B cell (primary cell): ENCODE results near the gene PTPRC. TPM values are rescaled to one million over a fixed set of nuclear protein-coding genes. Genes with fewer than 3 reads are reported as not detected.
A peak's percentile ranks its signal among the peaks of the same experiment; 100 is the strongest.

Experiments used
- ATAC-seq: fragments of 200-7000 bp; cut with Tn5 transposase; one replicate; pipeline ENCODE4 v1.10.0; 2021; ENCODE audit warnings: low read depth, mild to moderate bottlenecking, moderate number of reproducible peaks, moderate library complexity
- CTCF ChIA-PET: fragments of 350-600 bp; sonication (Branson Sonifier 250); formaldehyde crosslinking; loops from one replicate; lab custom pipeline; 2021; ENCODE audit warnings: antibody characterized with exemption, inconsistent platforms; lab: Charles Lee
- POLR2A ChIA-PET: fragments of 350-600 bp; sonication (Branson Sonifier 250); formaldehyde crosslinking; loops from one replicate; lab custom pipeline; 2021; ENCODE audit warnings: antibody characterized with exemption; lab: Charles Lee
- DNase-seq: peaks from one replicate; pipeline ENCODE4 v3.0.0; 2013
- H2AFZ ChIP-seq: 2 replicates; pipeline ENCODE4 v1.6.1; 2012; ENCODE audit warnings: mild to moderate bottlenecking, low read depth, low read length; ENCODE audit not compliant: insufficient read depth, poor library complexity, severe bottlenecking
- H3K27ac ChIP-seq, 2 donors: 1 replicate in 1 of 2; 2 replicates in 1 of 2; pipeline ENCODE4 v1.5.1; 2012 to 2013; ENCODE audit warnings: low read length in 2 of 2, mild to moderate bottlenecking in 2 of 2, moderate library complexity in 1 of 2
- H3K27me3 ChIP-seq, 4 experiments: fragments of 200-600 bp in 1 of 4; sonication (generic) in 1 of 4; replicated peaks in 1 of 4; 1 replicate in 2 of 4; 2 replicates in 2 of 4; pipeline versions ENCODE4 v1.6.1 to v1.7.0; 2013 to 2016; ENCODE audit warnings: low read length in 3 of 4, mild to moderate bottlenecking in 2 of 4, mixed read lengths in 1 of 4, moderate library complexity in 1 of 4; ENCODE audit not compliant: insufficient read depth in 4 of 4, control insufficient read depth in 3 of 4; ENCODE audit errors: control extremely low read depth in 1 of 4
- H3K36me3 ChIP-seq, 2 experiments: replicated peaks in 1 of 2; 1 replicate in 1 of 2; 2 replicates in 1 of 2; pipeline versions ENCODE4 v1.6.1 to v1.7.1; 2013; ENCODE audit warnings: low read length in 1 of 2; ENCODE audit not compliant: insufficient read depth in 2 of 2, control insufficient read depth in 1 of 2; ENCODE audit errors: control extremely low read depth in 1 of 2, extremely low read depth in 1 of 2
- H3K4me1 ChIP-seq, 2 donors: fragments of 200-600 bp in 1 of 2; sonication (generic) in 1 of 2; 1 replicate in 1 of 2; 2 replicates in 1 of 2; pipeline versions ENCODE4 v1.5.1 to v1.6.1; 2013 to 2017; ENCODE audit warnings: low read length in 2 of 2; ENCODE audit not compliant: control insufficient read depth in 2 of 2, insufficient read depth in 2 of 2
- H3K4me2 ChIP-seq: replicated peaks from 2 replicates; pipeline ENCODE3; 2012; ENCODE audit warnings: mild to moderate bottlenecking, low read depth, low read length; ENCODE audit not compliant: poor library complexity, severe bottlenecking
- H3K4me3 ChIP-seq, 5 experiments: fragments of 200-600 bp in 1 of 5; sonication (generic) in 1 of 5; 1 replicate in 3 of 5; 2 replicates in 2 of 5; pipeline versions ENCODE4 v1.5.1 to v1.7.0; 2011 to 2016; ENCODE audit warnings: low read length in 4 of 5, mild to moderate bottlenecking in 4 of 5, low read depth in 2 of 5, control low read depth in 1 of 5, moderate library complexity in 1 of 5; ENCODE audit not compliant: insufficient read depth in 1 of 5; ENCODE audit errors: control extremely low read depth in 1 of 5, extremely low read depth in 1 of 5
- H3K79me2 ChIP-seq: fragments of 200-600 bp; sonication (generic); one replicate; pipeline ENCODE4 v1.6.0; 2016; ENCODE audit warnings: low read length; ENCODE audit not compliant: control insufficient read depth, insufficient read depth
- H3K9ac ChIP-seq: fragments of 200-600 bp; sonication (generic); 2 replicates; pipeline ENCODE4 v1.6.1; 2017; ENCODE audit warnings: mild to moderate bottlenecking, low read length, moderate library complexity
- H3K9me3 ChIP-seq, 3 donors: one replicate each; pipeline versions ENCODE4 v1.6.1 to v1.7.1; 2013; ENCODE audit warnings: low read length in 2 of 3; ENCODE audit not compliant: control insufficient read depth in 2 of 3, insufficient read depth in 1 of 3; ENCODE audit errors: control extremely low read depth in 1 of 3
- H4K20me1 ChIP-seq: 2 replicates; pipeline ENCODE4 v1.6.0; 2012; ENCODE audit warnings: mild to moderate bottlenecking, low read length; ENCODE audit not compliant: insufficient read depth, control insufficient read depth, poor library complexity, severe bottlenecking
- H3K27ac Mint-ChIP-seq: one replicate; pipeline ENCODE4 v1.8.0; 2021; ENCODE audit warnings: mixed read lengths
- H3K27me3 Mint-ChIP-seq: one replicate; pipeline ENCODE4 v1.8.0; 2021; ENCODE audit warnings: mixed read lengths
- H3K4me1 Mint-ChIP-seq: one replicate; pipeline ENCODE4 v1.8.0; 2021; ENCODE audit warnings: mixed read lengths
- H3K4me3 Mint-ChIP-seq: one replicate; pipeline ENCODE4 v1.8.0; 2021; ENCODE audit warnings: mixed read lengths
- H3K9me3 Mint-ChIP-seq: one replicate; pipeline ENCODE4 v1.8.0; 2022; ENCODE audit warnings: mixed read lengths; ENCODE audit not compliant: insufficient read depth
- CTCF ChIP-seq: fragments of 200-600 bp; IDR thresholded peaks from one replicate; pipeline ENCODE4 v1.8.0; 2022; ENCODE audit warnings: antibody characterized with exemption, mild to moderate bottlenecking
- EZH2 ChIP-seq: IDR thresholded peaks from 2 replicates; pipeline ENCODE4 v1.6.1; 2012; ENCODE audit warnings: borderline replicate concordance, low read depth, mild to moderate bottlenecking, moderate library complexity, low read length; ENCODE audit not compliant: insufficient read depth, poor library complexity, severe bottlenecking
- WGBS: methylation state at CpG from one replicate; pipeline ENCODE4 v1.1.5; 2013; ENCODE audit warnings: missing lambda C conversion rate; ENCODE audit not compliant: insufficient coverage; 5-methylcytosine and 5-hydroxymethylcytosine counted together
- intact Hi-C: fragments of 100-400 bp; cut with micrococcal nuclease; formaldehyde crosslinking; loops from one replicate; pipeline ENCODE4 v1.10.0; 2022
- polyA plus RNA-seq: library from polyadenylated mRNA; depleted of rRNA; stranded (reverse); fragments of >200 nt; gene quantifications from 2 replicates; pipeline ENCODE4 v1.2.3, GENCODE V29; 2012
- total RNA-seq, 2 donors: library from RNA; stranded (reverse); fragments of 120-200 nt in 1 of 2; gene quantifications; 1 replicate in 1 of 2; 2 replicates in 1 of 2; pipeline versions ENCODE4 v1.2.3 to v1.2.4, GENCODE V29; 2013 to 2022

The PTPRC gene
- total and polyA plus RNA-seq, 2 donors (not counting 1 experiment from before 2014, with no cell fraction given): 151 to 543 TPM

- peaks cover 3% of the 10 kb centered on the region for H3K9me3 Mint-ChIP-seq
- H2AFZ ChIP-seq: peak overlapping the region; percentile 42
- ATAC-seq: peak; percentile 76
- no peaks in the 10 kb centered on the region for H4K20me1 ChIP-seq
- H3K4me1 ChIP-seq: peaks cover 80 to 87% of the 10 kb centered on the region in 2 donors
- WGBS: 63% methylated on average over 2 of the region's 2 CpGs
- TF ChIP-seq CTCF: no peak
- no peak for TF ChIP-seq EZH2
- DNase-seq: peak; percentile 84
- no peaks in the 10 kb centered on the region for H3K27me3 ChIP-seq
- intact Hi-C loops: loop anchor here (1.0 kb wide), 1 partner anchor 12 kb away; no protein-coding TSS in a partner anchor
- H3K4me3 ChIP-seq: no peak overlapping the region
- peak overlapping the region; percentile 58 for H3K4me3 Mint-ChIP-seq
- ChIA-PET POLR2A (interaction anchor here (1.2 to 8.5 kb wide), 2 partner anchors 12 to 16 kb away, joined by 3 to 81 read pairs; no protein-coding TSS in a partner anchor), CTCF (interaction anchor here (0.8 to 8.3 kb wide), 3 partner anchors 11 to 52 kb away, joined by 3 to 93 read pairs (median 4); no protein-coding TSS in a partner anchor)
- H3K4me2 ChIP-seq: peak overlapping the region; percentile 57
- H3K27me3 Mint-ChIP-seq: no peaks in the 10 kb centered on the region
- H3K4me1 Mint-ChIP-seq: peaks cover 83% of the 10 kb centered on the region
- no peak overlapping the region for H3K9ac ChIP-seq
- H3K79me2 ChIP-seq: peaks cover 81% of the 10 kb centered on the region
- H3K9me3 ChIP-seq: peaks cover 0 to 5% (median 0%) of the 10 kb centered on the region in 3 donors
- H3K27ac Mint-ChIP-seq: peak overlapping the region; percentile 82
- H3K36me3 ChIP-seq: no peaks in the 10 kb centered on the region
- peak overlapping the region; percentile 72 to 79 for H3K27ac ChIP-seq
Measured at GRCh38 chr1:198633675-198634121, 5.1 kb upstream of the PTPRC start.

- intact Hi-C loops: no loop called here
- H3K4me3 ChIP-seq: no peak overlapping the region
- no peaks in the 10 kb centered on the region for H3K27me3 ChIP-seq
- H3K9ac ChIP-seq: no peak overlapping the region
- H3K4me1 ChIP-seq: peaks cover 68 to 70% of the 10 kb centered on the region in 2 donors
- POLR2A ChIA-PET: interaction anchor here (1.1 to 8.5 kb wide), 2 partner anchors 14 to 75 kb away, joined by 3 to 81 read pairs; no protein-coding TSS in a partner anchor
- CTCF ChIA-PET: interaction anchor here (2.1 to 8.3 kb wide), 3 partner anchors 13 to 49 kb away, joined by 4 to 93 read pairs (median 10); no protein-coding TSS in a partner anchor
- ATAC-seq: no peak
- TF ChIP-seq CTCF (no peak), EZH2 (no peak)
- H3K4me1 Mint-ChIP-seq: peaks cover 68% of the 10 kb centered on the region
- no peaks in the 10 kb centered on the region for H4K20me1 ChIP-seq
- no peaks in the 10 kb centered on the region for H3K27me3 Mint-ChIP-seq
- H3K27ac ChIP-seq: peak overlapping the region; percentile 39 to 94
- DNase-seq: no peak
- peaks cover 82% of the 10 kb centered on the region for H3K79me2 ChIP-seq
- no peak overlapping the region for H3K4me3 Mint-ChIP-seq
- H2AFZ ChIP-seq: no peak overlapping the region
- no peak overlapping the region for H3K4me2 ChIP-seq
- peaks cover 0 to 5% (median 0%) of the 10 kb centered on the region in 3 donors for H3K9me3 ChIP-seq
- H3K36me3 ChIP-seq: no peaks in the 10 kb centered on the region
- peak overlapping the region; percentile 33 for H3K27ac Mint-ChIP-seq
- H3K9me3 Mint-ChIP-seq: peaks cover 3% of the 10 kb centered on the region
Measured at GRCh38 chr1:198635964-198636363, 2.9 kb upstream of the PTPRC start.
